WERI-Rb-1 (cell line): ENCODE data around the gene TTC8.

Experiments used
- DNase-seq: peaks from one replicate; pipeline ENCODE4 v3.0.0-alpha.2; 2020
- H3K27ac ChIP-seq: fragments of 250-450 bp; sonication (Bioruptor Pico); 2 replicates; pipeline ENCODE4 v1.5.1; 2020; ENCODE audit warnings: mild to moderate bottlenecking, moderate library complexity
- H3K27me3 ChIP-seq: fragments of 250-450 bp; sonication (Bioruptor Pico); 2 replicates; pipeline ENCODE4 v1.5.1; 2021; ENCODE audit warnings: mild to moderate bottlenecking, low read depth, moderate library complexity; ENCODE audit not compliant: insufficient read depth, severe bottlenecking
- H3K36me3 ChIP-seq: fragments of 250-450 bp; sonication (Bioruptor Pico); 2 replicates; pipeline ENCODE4 v1.5.1; 2020; ENCODE audit warnings: mild to moderate bottlenecking, moderate library complexity
- H3K4me3 ChIP-seq: 2 replicates; pipeline ENCODE4 v1.5.1; 2011; ENCODE audit warnings: low read depth, mild to moderate bottlenecking, control low read depth, low read length
- H3K9me3 ChIP-seq: fragments of 250-450 bp; sonication (Bioruptor Pico); 2 replicates; pipeline ENCODE4 v1.5.1; 2021; ENCODE audit warnings: mild to moderate bottlenecking, moderate library complexity; ENCODE audit not compliant: severe bottlenecking
- TF ChIP-seq, protein P1 (sequence below): IDR thresholded peaks from 2 replicates; pipeline ENCODE4 v1.5.1; 2011; ENCODE audit warnings: low read depth, mild to moderate bottlenecking, control low read depth, inconsistent platforms, low read length

TTC8 gene

DNA sequence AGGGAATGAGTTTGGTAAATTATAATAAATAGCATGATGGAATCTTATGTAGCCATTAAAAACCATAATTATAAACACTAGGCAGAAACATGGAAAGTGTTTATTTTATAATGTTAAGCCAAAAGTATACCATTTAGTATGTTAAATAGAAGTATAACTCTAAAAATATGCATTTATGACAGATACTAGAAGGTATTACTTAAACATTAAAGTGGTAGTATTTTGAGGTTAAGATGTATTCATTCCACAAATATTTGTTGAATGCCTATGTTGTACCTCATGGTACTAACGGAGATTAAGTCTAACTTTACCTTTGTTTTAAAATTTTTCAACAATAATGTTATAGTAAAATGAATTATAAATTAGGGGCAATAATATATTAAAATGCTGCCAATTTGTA, 24.1 kb downstream of the TTC8 start:
- H3K9me3 ChIP-seq: peaks cover 2% of the 10 kb centered on the region
- H3K36me3 ChIP-seq: peaks cover 30% of the 10 kb centered on the region
- no peak overlapping the region for H3K4me3 ChIP-seq
- H3K27me3 ChIP-seq: no peaks in the 10 kb centered on the region
- TF ChIP-seq, protein P1, sequence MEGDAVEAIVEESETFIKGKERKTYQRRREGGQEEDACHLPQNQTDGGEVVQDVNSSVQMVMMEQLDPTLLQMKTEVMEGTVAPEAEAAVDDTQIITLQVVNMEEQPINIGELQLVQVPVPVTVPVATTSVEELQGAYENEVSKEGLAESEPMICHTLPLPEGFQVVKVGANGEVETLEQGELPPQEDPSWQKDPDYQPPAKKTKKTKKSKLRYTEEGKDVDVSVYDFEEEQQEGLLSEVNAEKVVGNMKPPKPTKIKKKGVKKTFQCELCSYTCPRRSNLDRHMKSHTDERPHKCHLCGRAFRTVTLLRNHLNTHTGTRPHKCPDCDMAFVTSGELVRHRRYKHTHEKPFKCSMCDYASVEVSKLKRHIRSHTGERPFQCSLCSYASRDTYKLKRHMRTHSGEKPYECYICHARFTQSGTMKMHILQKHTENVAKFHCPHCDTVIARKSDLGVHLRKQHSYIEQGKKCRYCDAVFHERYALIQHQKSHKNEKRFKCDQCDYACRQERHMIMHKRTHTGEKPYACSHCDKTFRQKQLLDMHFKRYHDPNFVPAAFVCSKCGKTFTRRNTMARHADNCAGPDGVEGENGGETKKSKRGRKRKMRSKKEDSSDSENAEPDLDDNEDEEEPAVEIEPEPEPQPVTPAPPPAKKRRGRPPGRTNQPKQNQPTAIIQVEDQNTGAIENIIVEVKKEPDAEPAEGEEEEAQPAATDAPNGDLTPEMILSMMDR: no peak
- no peak overlapping the region for H3K27ac ChIP-seq
- no peak for DNase-seq

DNA sequence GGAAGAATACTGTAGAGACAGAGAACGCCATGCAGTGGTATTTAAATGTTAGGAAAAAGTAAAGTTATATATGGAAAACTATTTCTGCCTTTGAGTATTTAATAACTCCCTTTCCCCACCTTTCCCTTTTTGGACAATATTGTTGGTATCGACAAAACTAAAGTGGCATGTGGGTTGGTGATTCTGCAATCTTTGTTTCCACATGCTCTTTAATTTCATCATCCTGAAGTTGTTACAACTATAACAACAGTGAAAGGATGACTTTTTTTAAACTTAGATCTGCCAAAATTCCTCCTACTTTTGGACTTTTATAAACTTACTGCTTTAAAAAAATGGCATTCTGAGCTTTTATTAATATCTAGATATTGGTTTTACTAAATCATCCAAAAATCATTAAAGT, 25.3 kb downstream of the TTC8 start:
- H3K27me3 ChIP-seq: no peaks in the 10 kb centered on the region
- no peak overlapping the region for H3K4me3 ChIP-seq
- peaks cover 2% of the 10 kb centered on the region for H3K9me3 ChIP-seq
- H3K27ac ChIP-seq: no peak overlapping the region
- peaks cover 26% of the 10 kb centered on the region for H3K36me3 ChIP-seq
- no peak for DNase-seq
- TF ChIP-seq, protein P1: no peak

- Histone ChIP-seq H3K9me3 (peaks cover 2% of the 10 kb centered on the region), H3K36me3 (peaks cover 28% of the 10 kb centered on the region), H3K27ac (no peak overlapping the region), H3K27me3 (no peaks in the 10 kb centered on the region), H3K4me3 (no peak overlapping the region)
- TF ChIP-seq, protein P1: no peak
- DNase-seq: no peak
Observed at GRCh38 chr14:88851587-88851986, 27.1 kb downstream of the TTC8 start.

GRCh38 chr14:88852632-88853031, 28.2 kb downstream of the TTC8 start:
- DNase-seq: no peak
- peaks cover 2% of the 10 kb centered on the region for H3K9me3 ChIP-seq
- TF ChIP-seq, protein P1: no peak
- no peaks in the 10 kb centered on the region for H3K27me3 ChIP-seq
- H3K4me3 ChIP-seq: no peak overlapping the region
- H3K27ac ChIP-seq: no peak overlapping the region
- H3K36me3 ChIP-seq: peaks cover 24% of the 10 kb centered on the region

DNA sequence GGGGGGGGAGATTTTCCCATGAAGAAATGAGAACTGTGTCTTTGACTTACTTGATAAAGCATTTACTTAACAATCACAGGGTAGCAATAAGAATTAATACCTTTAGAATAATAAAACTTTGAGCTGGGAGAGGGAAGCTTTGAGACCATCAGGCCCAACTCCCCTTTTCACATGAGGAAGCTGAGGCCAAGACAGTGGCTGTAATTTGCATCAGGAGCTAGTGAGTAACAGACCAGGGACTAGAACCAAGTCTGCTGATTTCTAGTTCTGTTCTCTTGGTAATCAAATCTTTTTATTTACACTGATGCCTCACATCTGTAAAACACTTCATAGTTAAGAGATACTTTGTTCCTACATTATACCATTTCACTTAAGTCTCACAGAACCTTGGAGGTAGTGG, 28.7 kb downstream of the TTC8 start:
- no peak for DNase-seq
- TF ChIP-seq, protein P1: no peak
- peaks cover 27% of the 10 kb centered on the region for H3K36me3 ChIP-seq
- H3K4me3 ChIP-seq: no peak overlapping the region
- H3K27ac ChIP-seq: no peak overlapping the region
- H3K27me3 ChIP-seq: no peaks in the 10 kb centered on the region
- H3K9me3 ChIP-seq: peaks cover 2% of the 10 kb centered on the region

GRCh38 chr14:88856786-88857366, 32.4 kb downstream of the TTC8 start:
- H3K27me3 ChIP-seq: no peaks in the 10 kb centered on the region
- no peaks in the 10 kb centered on the region for H3K9me3 ChIP-seq
- H3K27ac ChIP-seq: peak overlapping the region; percentile 76
- H3K36me3 ChIP-seq: peaks cover 34% of the 10 kb centered on the region
- H3K4me3 ChIP-seq: no peak overlapping the region
- TF ChIP-seq, protein P1: no peak
- DNase-seq: peak; percentile 72
